ENCODE results near the gene USHBP1.
"Not testable (repeated sequence)": the region's sequence is repeated elsewhere in the genome, so short reads cannot be mapped to it uniquely, and the experiment has no call there.

USHBP1 gene

GRCh38 chr19:17295551-17295950 is 31.0 kb upstream of the USHBP1 start:
- DNase-seq: not testable (repeated sequence)

GRCh38 chr19:17294051-17294891 is 29.7 kb upstream of the USHBP1 start:
- no peak for DNase-seq

DNA sequence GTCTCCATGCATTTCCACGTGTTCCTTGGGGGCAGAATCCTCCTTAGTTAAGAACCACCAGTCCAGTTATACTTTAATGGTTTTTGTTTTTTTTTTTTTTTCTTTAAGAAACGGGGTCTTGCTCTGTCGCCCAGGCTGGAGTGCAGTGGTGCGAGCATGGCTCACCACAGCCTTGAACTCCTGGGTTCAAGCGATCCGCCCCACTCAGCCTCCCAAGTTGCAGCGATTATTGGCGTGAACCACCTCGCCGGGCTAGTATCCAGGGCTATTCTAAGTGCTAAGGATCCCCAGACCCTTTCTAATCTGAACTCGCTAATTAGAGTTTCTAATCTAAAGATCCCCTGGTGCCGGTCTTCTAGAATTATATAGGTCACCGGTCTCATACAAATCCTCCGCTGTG is 29.1 kb upstream of the USHBP1 start:
- no peak for DNase-seq

DNA sequence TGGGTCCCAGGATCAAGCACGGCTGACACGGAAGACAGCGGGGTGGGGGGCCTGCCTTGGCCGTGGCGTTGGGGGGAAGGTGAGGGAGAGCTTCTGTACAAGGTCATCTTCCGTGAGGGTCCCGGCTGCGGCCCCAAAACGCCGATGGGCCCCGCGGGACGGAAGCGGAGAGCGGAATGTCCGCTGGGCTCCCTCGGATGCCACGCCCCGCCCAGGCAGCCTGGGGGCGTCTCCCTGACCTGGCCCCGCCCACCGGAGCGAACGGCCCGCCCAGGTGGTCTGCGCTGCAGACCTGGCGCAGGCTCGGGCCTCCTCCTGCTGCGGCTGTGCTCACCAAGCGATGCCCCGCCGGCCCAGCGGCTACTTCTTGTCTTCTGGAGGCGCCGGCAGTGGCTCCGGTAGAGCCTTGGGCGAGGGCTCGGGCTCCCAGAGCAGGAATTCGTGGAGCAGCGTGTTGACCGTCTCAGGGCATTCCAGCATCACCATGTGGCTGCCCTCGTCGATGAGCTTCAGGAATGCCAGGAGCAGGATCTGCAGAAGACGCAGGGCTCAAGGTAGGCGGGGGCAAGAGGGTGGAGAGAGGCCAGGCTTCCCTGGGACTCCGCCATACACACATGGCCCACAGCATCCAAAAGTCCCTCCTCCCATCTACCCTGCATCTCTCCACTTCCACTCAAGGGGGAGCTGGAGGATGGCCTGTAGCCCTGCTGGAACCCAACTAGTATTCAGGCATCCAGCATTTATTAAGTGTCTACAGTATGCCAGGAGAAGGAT is 27.9 kb upstream of the USHBP1 start:
- no peak for DNase-seq

- no peak for DNase-seq
Measured at GRCh38 chr19:17289489-17289888, 24.9 kb upstream of the USHBP1 start.

GRCh38 chr19:17286752-17287151 is 22.2 kb upstream of the USHBP1 start:
- no peak for DNase-seq

DNA sequence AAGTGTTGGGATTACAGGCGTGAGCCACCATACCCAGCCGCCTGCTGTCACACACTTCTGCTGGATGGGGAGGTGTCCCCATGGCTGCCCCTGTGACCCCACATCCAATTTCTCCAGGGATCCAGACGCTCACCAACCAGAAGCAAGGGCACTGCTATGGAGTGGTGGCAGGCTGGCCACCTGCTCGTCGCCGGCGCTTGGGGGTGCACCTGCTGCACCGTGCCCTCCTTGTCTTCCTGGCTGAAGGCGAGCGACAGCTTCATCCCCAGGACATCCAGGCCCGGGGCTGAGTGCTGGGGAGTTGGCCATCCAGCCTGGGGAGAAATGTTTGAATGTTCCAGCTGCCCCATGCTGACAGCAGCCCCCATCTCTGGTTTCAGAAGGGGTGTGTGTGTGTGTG is 21.7 kb upstream of the USHBP1 start:
- no peak for DNase-seq

- no peak for DNase-seq
Measured at GRCh38 chr19:17285415-17286135, 21.0 kb upstream of the USHBP1 start.

GRCh38 chr19:17283504-17283996 is 19.0 kb upstream of the USHBP1 start:
- DNase-seq: no peak

DNA sequence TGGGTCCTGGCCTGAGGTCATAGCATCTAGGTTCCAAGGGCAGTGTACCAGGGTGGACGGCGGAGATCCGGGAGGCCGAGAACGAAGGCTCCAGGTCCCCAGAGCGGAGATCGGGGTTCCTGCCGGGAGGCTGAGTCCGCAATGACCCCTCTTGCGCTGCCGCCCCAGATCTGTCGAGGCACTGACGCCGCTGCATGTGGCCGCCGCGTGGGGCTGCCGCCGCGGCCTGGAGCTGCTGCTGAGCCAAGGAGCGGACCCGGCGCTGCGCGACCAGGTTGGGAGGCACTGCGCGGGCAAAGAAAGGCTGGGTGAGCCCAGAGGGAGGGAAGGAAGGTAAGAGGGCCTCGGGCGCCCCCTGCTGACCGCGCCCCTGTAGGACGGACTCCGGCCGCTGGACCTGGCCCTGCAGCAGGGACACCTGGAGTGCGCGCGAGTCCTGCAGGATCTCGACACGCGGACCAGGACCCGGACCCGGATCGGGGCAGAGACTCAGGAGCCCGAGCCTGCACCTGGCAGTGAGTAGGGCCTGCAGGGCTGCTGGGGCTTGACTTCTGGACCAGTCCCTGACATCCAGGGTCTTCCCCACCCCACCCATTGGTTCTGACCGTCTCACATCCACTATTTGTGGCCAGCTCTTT is 18.1 kb upstream of the USHBP1 start:
- DNase-seq: peak; percentile 85

GRCh38 chr19:17281391-17282304 is 17.1 kb upstream of the USHBP1 start, which contains the start of gene ANKLE1:
Gene ANKLE1, plus strand, starts transcription at chr19:17281901. Its CDS starts 20 bp downstream, at chr19:17281921.
- no peak for DNase-seq

DNA sequence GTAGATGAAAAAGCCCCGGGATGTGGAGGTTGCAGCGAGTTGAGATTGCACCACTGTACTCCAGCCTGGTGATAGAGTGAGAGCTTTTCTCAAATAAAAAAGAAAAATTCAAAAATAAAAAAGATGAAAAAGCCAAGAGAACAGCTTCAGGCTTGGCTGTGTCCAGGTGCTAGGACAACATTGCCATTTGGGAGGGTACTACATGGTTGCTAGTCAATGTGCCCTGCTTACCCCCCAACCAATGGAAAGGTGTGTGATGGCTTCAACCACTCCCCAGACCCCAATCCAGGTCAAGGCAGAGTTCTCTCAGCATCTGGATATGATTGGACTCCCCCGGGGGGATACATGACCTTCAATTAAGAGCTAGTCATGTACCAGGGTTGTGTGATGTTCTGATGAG is 14.9 kb upstream of the USHBP1 start:
- DNase-seq: no peak

DNA sequence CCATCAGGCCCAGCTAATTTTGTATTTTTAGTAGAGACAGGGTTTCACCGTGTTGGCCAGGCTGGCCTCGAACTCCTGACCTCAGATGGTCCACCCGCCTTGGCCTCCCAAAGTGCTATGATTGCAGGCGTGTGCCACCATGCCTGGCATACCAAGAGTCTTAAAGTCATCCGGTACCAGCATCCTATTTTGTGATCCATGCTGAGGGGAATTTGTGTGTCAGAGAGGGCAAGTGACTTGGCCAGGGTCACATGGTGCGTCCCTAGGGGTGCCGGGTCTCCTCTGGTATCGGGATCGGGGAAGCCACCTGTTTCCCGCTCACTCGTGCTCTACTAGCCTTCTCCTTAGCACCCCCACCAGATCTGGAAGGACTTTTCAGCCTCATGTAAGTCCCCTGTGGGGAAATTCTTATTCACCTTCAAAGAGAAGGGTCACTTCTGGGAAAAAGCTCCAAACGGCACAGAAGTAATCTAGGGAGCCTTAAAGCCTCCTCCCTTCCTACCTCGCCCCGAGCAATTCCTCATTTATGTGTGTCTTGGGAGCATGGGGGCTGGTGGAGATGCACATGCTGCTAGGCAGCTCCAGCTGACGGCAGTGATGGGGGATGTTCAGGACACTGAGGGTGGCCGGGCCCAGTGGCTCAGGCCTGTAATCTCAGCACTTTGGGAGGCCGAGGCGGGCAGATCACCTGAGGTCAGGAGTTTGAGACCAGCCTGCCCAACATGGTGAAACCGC is 11.1 kb upstream of the USHBP1 start:
- no peak for DNase-seq

GRCh38 chr19:17274892-17275291 is 10.3 kb upstream of the USHBP1 start:
- not testable (repeated sequence) for DNase-seq

DNA sequence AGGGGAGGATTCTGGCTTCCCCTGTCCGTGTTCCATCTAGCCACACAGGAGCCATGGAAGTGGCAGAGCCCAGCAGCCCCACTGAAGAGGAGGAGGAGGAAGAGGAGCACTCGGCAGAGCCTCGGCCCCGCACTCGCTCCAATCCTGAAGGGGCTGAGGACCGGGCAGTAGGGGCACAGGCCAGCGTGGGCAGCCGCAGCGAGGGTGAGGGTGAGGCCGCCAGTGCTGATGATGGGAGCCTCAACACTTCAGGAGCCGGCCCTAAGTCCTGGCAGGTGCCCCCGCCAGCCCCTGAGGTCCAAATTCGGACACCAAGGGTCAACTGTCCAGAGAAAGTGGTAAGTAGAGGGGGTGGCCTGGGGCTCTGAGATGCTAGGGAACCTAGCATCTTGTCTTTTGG is 4.2 kb upstream of the USHBP1 start:
- no peak for DNase-seq

GRCh38 chr19:17266975-17267788 is 2.6 kb upstream of the USHBP1 start, which contains the start of gene BABAM1:
Gene BABAM1, plus strand, starts transcription at chr19:17267443. Its CDS starts 1,364 bp downstream, at chr19:17268807.
- peak; percentile 99 for DNase-seq

GRCh38 chr19:17266589-17266974 is 2.0 kb upstream of the USHBP1 start:
- DNase-seq: no peak

DNA sequence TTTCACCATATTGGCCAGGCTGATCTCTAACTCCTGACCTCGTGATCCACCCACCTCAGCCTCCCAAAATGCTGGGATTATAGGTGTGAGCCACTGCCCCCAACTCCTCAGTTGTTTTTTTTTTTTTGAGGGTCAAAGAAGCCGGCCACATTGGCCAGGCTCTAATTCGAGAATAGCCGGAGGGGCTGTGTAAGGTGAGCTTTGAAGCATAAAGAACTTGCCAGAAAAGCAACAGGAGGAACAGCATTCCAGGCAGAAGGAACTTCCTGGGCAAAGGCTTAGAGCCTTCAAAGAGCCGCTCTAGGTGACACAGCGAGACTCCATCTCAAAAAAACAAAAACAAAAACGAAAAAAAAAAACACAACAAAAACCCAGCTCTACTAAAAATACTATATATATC is 1.5 kb upstream of the USHBP1 start:
- no peak for DNase-seq

GRCh38 chr19:17263712-17264640 is 569 bp downstream of the USHBP1 start:
- DNase-seq: no peak
